CD4-positive, alpha-beta T cell treated with Interleukin-15 for 1 hour (primary cell): Measurements from ENCODE around the gene PWWP2A.
"Not testable (repeated sequence)": the region's sequence is repeated elsewhere in the genome, so short reads cannot be mapped to it uniquely, and the experiment has no call there.

Experiments
- DNase-seq: peaks from one replicate; pipeline ENCODE4 v3.0.0-alpha.2; 2020

Gene PWWP2A, protein sequence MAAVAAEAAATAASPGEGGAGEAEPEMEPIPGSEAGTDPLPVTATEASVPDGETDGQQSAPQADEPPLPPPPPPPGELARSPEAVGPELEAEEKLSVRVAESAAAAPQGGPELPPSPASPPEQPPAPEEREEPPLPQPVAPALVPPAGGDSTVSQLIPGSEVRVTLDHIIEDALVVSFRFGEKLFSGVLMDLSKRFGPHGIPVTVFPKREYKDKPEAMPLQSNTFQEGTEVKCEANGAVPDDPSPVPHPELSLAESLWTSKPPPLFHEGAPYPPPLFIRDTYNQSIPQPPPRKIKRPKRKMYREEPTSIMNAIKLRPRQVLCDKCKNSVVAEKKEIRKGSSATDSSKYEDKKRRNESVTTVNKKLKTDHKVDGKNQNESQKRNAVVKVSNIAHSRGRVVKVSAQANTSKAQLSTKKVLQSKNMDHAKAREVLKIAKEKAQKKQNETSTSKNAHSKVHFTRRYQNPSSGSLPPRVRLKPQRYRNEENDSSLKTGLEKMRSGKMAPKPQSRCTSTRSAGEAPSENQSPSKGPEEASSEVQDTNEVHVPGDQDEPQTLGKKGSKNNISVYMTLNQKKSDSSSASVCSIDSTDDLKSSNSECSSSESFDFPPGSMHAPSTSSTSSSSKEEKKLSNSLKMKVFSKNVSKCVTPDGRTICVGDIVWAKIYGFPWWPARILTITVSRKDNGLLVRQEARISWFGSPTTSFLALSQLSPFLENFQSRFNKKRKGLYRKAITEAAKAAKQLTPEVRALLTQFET

DNA sequence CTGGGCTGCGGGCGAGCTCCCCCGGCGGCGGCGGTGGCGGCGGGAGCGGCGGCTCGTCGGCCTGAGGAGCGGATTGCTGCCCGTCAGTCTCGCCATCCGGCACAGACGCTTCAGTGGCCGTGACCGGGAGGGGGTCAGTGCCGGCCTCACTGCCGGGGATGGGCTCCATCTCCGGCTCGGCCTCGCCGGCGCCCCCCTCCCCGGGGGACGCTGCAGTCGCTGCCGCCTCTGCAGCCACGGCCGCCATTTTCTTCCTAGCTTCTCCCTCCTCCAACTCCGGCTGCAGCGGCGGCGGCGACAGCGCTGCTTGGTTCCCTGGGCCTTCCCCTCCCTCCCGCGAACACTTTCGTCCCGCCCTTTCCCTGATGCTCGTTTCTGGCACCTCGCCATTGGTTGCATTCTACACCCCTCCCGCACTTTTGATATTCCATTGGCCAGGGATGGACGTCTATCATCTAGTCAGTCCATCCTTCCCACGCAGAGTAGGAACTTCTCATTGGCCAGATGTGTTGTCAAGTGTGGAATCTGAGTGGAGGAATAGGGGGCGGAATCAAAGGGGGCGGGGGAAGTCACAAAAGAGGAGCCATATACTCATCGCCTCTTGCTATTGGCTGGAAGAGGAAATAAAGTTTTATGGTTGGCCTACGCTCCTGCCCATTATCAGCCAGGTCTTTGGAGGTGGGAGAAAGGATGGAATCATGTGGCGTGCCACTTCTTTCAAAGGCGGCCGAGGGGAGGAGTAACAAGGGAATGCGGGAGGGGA, at the start of gene PWWP2A:
Gene PWWP2A, minus strand, starts transcription at position 309 of the 763 bp plus-strand sequence. Its CDS starts 62 bp downstream, at position 247.
- DNase-seq: peak; percentile 98

DNA sequence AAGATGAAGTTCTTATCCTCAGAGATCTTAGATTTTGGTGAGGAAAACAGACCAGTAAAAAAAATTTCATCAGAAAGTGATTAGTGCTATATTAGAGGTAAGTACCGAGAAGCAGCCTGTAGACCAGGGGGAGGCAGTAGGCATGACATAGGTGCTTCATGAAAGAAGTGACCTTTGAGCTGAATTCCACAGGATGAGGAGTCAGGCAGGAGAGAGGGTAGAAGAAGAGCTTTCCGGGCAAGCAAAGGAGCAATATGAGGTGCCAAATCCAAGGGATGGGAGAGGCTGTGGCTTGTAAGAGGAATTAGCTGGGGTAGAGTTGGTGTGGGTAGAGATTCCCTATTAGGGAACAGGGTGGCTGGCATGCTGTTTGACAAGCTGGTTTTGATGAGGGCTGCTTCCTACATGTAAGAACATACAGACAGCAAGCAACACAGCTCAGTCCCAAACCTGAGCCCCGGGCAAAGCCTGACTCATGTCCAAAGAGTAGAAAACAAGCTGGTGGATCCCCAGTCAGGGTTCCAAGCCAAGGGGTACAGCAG, 48.4 kb upstream of the PWWP2A start:
- DNase-seq: no peak

DNA sequence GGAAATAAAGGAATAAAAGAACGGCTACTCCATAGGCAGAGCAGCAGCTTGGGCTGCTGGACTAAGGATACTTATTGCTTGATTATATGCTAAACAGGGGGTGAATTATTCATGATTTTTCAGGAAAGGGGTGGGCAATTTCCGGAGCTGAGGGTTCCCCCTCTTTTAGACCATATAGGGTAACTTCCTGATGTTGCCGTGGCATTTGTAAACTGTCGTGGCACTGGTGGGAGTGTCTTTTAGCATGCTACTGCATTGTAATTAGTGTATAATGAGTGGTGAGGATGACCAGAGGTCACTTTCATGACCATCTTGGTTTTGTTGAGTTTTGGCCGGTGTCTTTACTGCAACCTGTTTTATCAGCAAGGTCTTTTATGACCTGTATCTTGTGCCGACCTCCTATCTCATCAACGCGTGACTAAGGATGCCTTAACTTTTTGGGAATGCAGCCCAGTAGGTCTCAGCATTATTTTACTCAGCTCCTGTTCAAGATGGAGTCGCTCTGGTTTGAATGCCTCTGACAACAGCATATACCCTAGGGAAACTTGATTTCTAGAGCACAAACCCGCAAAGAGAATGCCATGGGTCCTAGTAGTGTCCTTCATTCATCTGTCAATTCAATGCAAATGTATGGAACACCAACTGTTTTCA, 47.8 kb upstream of the PWWP2A start:
- DNase-seq: no peak

DNA sequence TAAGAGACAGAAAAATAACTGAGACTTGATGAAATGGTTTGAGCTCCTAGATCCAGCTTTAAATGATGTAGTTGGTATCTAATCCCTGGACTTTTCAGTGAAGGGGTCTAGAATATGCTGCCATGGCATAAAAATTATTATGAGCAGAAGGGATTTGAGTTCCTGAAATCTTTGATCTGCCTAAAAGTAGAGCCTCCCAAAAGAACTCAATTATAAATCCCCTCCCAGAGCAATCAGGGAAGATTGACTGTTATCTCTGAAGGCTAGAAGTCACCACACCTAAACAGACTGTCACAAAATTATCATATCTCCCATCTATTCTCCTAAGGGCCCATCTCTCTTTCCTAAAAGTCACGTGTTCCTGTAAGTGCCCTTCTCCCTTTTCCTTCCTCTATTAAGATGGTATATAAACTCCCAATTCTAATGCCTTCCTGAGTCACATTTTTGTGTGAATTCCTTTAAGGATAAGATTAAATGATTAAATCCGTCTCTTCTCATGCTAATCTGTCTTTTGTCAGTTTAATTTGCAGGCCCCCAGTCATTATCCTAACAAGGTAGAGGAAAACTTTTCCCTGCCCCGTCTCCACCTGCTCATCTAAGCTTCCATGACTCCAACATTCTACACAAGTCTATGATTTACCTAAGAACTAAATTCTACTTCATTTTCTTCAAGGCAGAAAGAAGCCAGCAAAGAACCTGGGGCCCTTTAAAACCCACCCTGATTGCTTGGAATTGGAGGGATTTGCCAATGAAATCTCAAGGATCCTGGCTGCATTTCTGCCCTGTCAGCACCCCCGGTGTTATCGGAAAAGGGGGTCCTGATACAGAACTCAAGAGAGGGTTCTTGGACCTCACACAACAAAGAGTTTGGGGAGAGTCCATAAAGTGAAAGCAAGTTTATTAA, 47.1 kb upstream of the PWWP2A start:
- no peak for DNase-seq

DNA sequence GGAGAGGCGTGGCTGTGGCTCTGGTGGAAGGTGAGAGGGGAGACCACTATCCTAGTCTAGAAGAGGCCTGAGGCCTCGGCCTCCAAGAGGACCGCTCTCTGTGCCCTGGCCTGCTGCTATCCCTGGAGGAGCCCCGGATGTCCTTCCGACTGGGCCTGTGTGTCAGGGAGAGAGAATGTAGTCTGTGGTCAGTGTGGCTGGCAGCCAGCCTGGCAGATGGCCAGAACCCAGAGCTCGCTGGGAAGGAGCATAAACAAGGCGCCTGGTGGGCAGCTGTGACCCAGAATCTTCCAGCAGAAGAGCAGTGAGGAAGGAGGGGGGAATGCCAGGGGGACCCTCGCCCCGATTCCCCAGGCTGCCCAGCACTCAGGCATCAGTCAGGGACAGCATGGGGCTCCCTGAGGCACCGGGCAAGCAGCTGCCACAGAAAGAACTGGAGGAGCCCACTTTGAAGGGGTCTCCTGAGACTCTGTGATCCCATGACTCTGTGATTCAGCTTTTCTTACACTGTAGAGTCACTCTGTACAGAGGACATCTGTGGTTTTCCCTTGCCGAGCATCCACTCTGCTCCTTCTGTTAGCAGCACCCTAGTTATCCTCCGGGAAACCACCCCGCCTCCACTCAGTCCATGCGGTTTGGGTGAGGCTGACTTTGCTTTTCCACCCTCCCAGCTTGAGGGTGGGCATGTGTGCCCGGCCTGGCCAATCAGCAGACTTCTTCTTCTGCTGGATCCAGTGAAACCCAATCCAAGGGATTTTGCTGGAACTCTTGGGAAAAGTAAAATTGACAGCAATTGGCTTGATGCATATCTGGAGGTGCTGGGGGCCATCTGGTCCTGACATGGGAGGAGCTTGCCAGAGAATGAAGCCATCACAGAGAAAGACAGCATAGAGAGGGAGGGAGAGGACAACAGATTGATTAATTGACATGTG, 46.2 kb upstream of the PWWP2A start:
- no peak for DNase-seq

DNA sequence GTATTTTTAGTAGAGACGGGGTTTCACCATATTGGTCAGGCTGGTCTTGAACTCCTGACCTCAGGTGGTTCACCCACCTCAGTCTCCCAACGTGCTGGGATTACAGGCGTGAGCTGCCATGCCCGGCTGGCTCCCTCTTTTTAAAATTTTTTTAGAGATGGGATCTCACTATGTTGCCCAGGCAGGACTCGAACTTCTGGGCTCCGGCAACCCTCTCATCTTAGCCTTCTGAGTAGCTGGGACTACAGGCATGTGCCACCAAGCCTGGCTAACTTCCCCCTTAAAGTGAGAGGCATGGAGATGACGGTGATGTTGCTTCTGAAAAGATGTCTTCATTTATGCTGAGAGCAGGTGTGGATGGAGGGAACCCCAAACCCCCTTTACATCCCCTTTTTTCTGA, 43.7 kb upstream of the PWWP2A start:
- no peak for DNase-seq

DNA sequence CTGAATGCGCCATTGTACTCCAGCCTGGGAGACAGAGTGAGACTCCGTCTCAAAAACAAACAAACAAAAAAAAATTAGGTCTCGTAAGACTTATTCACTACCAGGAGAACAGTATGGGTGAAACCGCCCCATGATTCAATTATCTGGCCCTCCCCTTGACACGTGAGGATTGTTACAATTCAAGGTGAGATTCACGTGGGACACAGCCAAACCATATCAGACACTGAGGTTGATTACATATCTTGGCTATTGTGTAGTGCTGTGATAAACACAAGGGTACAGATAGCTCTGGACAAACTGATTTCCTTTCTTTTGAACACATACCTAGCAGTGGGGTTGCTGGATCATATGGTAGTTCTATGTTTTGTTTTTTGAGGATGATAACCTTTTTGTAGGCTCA, 42.4 kb upstream of the PWWP2A start:
- DNase-seq: no peak

DNA sequence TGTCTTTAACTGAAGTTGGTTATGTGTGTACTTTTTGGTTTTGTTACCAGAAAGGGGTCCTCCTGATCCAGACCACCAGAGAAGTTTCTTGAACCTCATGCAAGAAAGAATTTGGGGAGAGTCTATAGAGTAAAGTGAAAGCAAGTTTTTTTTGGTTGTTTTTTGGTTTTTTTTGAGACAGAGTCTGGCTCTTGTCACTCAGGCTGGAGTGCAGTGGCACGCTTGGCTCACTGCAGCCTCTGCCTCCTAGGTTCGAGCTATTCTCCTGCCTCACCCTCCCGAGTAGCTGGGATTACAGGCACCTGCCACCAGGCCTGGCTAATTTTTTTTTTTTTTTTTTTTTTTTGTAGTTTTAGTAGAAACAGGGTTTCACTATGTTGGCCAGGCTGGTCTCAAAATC, 41.6 kb upstream of the PWWP2A start:
- DNase-seq: not testable (repeated sequence)

DNA sequence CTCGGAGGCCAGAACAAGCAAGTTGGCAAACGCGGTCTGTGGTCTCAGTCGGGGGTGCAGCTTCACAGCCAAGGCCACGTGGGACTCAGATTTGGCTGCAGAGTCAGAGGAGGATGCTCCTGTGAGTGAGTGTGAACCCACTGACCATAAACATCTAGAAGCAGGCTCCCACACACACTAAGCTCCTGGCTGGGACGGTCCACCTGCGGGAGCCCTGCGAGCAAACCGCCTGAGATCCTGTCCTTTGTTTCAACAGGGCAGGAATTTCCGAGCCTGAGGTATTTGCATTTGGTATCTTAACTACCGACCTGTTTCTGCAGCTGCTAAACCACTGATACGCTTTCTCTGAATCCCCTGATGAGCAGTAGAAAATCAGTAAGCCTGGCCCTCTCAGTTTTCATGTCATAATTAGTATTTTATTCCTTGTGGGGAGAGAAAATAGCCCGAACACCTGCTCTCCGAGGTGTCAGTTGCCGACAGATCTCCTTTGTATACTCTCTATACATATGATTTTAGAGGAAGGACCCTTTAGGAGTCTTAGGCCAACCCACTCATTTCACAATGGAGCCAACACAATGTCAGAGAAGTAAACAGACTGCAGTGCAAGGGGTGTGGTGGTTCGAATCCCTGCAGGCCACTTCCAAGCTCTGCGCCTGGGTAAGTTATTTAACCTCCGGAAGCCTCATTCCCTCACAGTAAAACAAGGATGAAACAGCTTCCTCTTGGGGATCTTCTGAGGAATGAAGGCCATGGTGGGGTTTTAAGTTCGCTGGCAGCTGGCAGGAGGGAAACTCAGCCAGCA, 40.9 kb upstream of the PWWP2A start:
- DNase-seq: no peak

DNA sequence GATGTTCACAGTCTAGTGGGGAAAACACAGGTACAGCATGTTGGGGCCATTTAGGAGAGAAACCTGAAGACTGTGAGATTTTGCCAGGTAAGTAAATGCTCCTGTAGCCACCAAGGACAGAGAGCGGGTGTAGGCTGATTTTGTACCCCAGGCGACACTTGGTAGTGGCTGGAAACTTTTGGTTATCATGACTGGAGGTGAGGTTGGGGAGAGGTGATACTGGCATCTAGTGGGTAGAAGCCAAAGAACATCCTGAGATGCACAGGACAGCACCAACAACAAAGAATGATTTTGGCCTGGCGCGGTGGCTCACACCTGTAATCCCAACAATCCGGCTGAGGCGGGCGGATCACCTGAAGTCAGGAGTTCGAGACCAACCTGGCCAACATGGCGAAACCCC, 38.8 kb upstream of the PWWP2A start:
- no peak for DNase-seq

DNA sequence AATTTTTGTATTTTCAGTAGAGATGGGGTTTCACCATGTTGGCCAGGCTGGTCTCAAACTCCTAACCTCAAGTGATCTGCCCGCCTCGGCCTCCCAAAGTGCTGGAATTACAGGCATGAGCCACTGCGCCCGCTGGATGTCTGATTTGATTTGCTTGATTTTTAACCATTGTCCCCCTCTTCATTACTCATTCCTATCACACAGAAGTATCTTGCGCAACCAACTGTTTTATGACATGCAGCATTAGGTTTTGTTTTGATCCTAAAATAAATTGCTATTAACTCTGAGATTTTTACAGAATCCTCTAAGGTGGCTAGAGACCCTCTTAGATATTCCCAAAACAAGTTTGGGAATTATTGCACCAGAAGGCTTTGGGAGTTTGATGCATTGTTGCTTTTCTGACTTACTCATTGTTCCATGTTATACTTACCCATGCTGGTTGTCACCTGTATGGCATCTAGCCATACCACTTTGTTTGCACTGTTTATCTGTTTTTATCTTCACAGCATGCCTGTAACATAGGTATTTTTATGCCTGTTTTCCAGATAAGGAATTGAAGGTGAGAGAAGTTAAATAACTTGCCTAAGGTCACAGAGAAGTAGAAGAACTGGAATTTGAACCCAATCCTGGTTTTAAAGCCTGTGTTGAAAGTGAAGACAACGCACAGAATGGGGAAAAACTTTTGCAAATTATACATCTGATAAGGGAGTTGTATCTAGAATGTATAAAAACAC, 35.9 kb upstream of the PWWP2A start:
- DNase-seq: no peak

DNA sequence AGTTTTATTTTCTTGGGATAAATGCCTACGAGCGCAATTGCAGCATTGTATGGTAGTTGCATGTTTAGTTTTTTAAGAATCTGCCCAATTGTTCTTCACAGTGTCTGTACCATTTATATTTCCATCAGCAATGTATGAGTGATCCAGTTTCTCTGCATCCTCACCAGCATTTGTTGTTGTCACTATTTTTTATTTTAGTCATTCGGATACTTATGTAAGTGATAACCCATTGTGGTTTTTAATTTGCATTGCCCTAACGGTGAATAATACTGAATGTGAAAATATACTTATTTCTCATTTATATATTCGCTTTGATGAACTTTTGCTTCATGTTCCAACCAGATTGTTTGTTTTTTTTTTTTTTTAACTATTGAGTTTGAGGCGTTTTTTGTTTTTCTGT, 33.7 kb upstream of the PWWP2A start:
- DNase-seq: no peak

DNA sequence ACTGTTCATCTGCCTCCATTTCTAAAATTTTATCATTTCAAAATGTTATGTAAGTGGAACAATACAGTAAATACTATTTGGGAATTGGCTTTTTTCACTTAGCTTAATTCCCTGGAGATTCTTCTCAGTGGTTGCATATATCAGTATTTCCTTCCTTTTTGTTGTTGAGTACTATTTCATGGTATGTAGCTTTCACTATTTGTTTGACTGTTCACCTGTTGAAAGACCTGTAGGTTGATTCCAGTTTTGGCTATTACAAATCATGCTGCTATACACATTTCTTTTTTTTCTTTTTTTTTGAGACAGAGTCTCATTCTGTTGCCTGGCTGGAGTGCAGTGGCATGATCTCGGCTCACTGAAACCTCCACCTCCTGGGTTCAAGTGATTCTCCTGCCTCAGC, 33.0 kb upstream of the PWWP2A start:
- DNase-seq: no peak

DNA sequence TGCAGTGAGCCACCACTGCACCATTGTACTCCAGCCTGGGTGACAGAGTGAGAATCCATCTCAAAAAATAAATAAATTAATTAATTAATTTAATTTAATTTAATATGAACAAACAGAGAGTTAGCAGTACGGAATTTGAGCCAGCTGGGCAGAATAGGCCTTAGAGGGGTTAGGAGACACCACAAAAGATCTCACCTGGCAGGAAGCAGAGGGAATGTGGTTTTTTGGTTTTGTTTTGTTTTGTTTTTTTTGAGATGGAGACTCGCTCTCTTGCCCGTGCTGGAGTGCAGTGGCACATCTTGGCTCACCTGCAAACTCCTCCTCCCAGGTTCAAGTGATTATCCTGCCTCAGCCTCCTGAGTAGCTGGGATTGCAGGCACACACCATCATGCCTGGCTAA, 31.8 kb upstream of the PWWP2A start:
- no peak for DNase-seq

DNA sequence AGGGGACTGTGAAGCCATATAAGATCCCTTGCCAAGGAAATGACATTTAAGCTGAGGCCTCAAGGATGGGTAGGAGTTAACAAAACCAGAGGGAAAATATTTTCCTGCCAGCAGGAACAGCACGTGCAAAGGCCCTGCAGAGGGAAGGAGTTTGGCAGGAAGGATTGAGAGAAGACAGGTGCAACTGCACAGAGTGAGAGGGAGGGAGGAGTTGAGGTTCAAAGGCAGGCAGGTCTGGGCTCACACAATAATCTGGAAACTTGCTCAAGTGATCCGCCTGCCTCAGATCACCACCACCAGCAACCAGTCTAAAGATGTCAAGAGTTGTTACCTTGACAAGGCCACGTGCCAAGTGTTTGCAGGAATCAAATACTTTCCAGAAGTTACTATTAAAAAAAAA, 31.1 kb upstream of the PWWP2A start:
- no peak for DNase-seq

DNA sequence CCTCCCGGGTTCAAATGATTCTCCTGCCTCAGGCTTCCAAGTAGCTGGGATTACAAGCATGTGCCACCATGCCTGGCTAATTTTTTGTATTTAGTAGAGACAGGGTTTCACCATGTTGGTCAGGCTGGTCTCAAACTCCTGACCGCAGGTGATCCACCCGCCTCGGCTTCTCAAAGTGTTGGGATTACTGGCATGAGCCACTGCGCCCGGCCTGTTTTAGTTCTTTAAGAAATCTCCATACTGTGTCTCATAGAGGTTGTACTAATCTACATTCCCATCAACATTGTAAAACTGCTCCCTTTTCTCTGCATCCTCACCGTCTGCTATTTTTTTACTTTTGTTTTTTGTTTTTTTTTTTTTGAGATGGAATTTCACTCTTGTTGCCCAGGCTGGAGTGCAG, 25.2 kb upstream of the PWWP2A start:
- not testable (repeated sequence) for DNase-seq

DNA sequence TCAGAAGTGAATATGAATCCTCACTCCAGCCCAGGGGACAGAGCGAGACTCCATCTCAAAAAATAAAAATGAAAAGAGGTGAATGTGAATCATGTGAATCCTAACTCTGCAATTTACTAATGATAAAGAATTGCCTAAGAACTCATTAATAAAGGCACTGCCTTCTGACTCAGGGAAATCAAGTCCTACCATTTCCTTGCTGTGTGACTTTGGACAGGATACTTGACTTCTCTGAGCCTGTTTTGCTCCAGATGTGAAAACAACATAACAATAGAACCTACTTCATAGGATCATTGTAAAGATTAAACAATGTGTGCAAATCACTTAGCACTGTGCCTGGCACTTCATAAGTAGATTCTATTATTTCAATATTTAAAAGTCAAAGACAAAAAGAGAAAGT, 15.1 kb upstream of the PWWP2A start:
- DNase-seq: no peak

DNA sequence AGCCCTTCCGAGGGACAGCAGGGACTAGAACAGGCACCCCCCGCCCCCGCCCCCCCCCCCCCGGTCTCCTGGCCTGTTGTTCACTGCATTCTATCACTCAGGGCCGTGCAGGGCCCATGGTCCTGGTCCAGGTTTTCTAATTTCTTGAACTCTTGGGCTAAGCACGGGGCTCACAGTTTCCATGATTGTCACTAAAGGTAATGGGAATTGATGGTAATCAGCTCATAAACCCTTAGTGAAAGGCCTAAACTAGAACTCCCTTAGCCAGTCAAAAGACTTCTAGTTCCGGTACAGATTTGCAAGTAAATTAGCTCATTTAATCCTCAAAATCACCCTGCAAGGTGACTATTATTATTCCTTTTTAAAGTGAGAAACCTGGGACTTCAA, 14.7 kb upstream of the PWWP2A start:
- no peak for DNase-seq
